ENCODE results near the gene THSD4.

The THSD4 gene

GRCh38 chr15:71597126-71597525, 481.9 kb downstream of the THSD4 start:
- Histone ChIP-seq H2BK12ac (ENCODE audit: low read length in 2 of 2) (no peak overlapping the region), H2AFZ (ENCODE audit: low read depth, low read length) (no peak overlapping the region), H3K4me3 (ENCODE audit: insufficient read depth in 1 of 2, low read depth in 1 of 2, low read length in 2 of 2) (no peak overlapping the region), H3K9ac (ENCODE audit: low read length) (no peak overlapping the region), H4K8ac (ENCODE audit: low read length) (no peak overlapping the region), H3K9me3 (ENCODE audit: control insufficient read depth, low read length) (no peaks in the 10 kb centered on the region), H2BK15ac (ENCODE audit: low read depth, poor library complexity, severe bottlenecking) (no peak overlapping the region), H3K14ac (ENCODE audit: low read length in 2 of 2) (no peak overlapping the region), H3K79me1 (replicated peaks; ENCODE audit: low read length, poor library complexity, severe bottlenecking) (peaks cover 11% of the 10 kb centered on the region), H2AK5ac (ENCODE audit: low read length, severe bottlenecking) (no peak overlapping the region), H3K4me1 (ENCODE audit: control insufficient read depth, insufficient read depth, low read depth, low read length) (peaks cover 8% of the 10 kb centered on the region), H3K4me2 (ENCODE audit: low read length, poor library complexity, severe bottlenecking) (no peak overlapping the region), H3K4ac (ENCODE audit: low read depth in 1 of 2, low read length in 2 of 2) (no peak overlapping the region), H3K27ac (ENCODE audit: low read length, poor library complexity, severe bottlenecking) (no peak overlapping the region), H3K23ac (ENCODE audit: low read length in 2 of 2) (no peak overlapping the region), H3K36me3 (ENCODE audit: control insufficient read depth in 1 of 2, insufficient read depth in 2 of 2, low read depth in 1 of 2, low read length in 2 of 2) (no peaks in the 10 kb centered on the region), H3K27me3 (ENCODE audit: control insufficient read depth in 1 of 2, insufficient read depth in 1 of 2, low read length in 2 of 2) (no peaks in the 10 kb centered on the region), H3K18ac (ENCODE audit: low read depth in 1 of 2, low read length in 2 of 2) (no peak overlapping the region), H4K91ac (ENCODE audit: low read length) (no peak overlapping the region), H2BK120ac (ENCODE audit: low read depth, low read length) (no peak overlapping the region), H2BK5ac (ENCODE audit: low read depth, low read length, poor library complexity, severe bottlenecking) (no peak overlapping the region)
- DNase-seq: no peak
- no CpG with 5 or more reads among the region's 3 CpGs for WGBS

GRCh38 chr15:71597637-71598036, 482.4 kb downstream of the THSD4 start:
- Histone ChIP-seq H3K4me1 (ENCODE audit: control insufficient read depth, insufficient read depth, low read depth, low read length) (peaks cover 6% of the 10 kb centered on the region), H3K36me3 (ENCODE audit: control insufficient read depth in 1 of 2, insufficient read depth in 2 of 2, low read depth in 1 of 2, low read length in 2 of 2) (no peaks in the 10 kb centered on the region), H3K9me3 (ENCODE audit: control insufficient read depth, low read length) (no peaks in the 10 kb centered on the region), H4K91ac (ENCODE audit: low read length) (no peak overlapping the region), H3K23ac (ENCODE audit: low read length in 2 of 2) (no peak overlapping the region), H3K79me1 (replicated peaks; ENCODE audit: low read length, poor library complexity, severe bottlenecking) (peaks cover 12% of the 10 kb centered on the region), H2AFZ (ENCODE audit: low read depth, low read length) (no peak overlapping the region), H3K27me3 (ENCODE audit: control insufficient read depth in 1 of 2, insufficient read depth in 1 of 2, low read length in 2 of 2) (no peaks in the 10 kb centered on the region), H4K8ac (ENCODE audit: low read length) (no peak overlapping the region), H3K9ac (ENCODE audit: low read length) (no peak overlapping the region), H2BK5ac (ENCODE audit: low read depth, low read length, poor library complexity, severe bottlenecking) (no peak overlapping the region), H3K27ac (ENCODE audit: low read length, poor library complexity, severe bottlenecking) (no peak overlapping the region), H2BK12ac (ENCODE audit: low read length in 2 of 2) (no peak overlapping the region), H3K4me3 (ENCODE audit: insufficient read depth in 1 of 2, low read depth in 1 of 2, low read length in 2 of 2) (no peak overlapping the region), H3K4ac (ENCODE audit: low read depth in 1 of 2, low read length in 2 of 2) (no peak overlapping the region), H3K4me2 (ENCODE audit: low read length, poor library complexity, severe bottlenecking) (no peak overlapping the region), H2AK5ac (ENCODE audit: low read length, severe bottlenecking) (no peak overlapping the region), H3K14ac (ENCODE audit: low read length in 2 of 2) (no peak overlapping the region), H2BK120ac (ENCODE audit: low read depth, low read length) (no peak overlapping the region), H2BK15ac (ENCODE audit: low read depth, poor library complexity, severe bottlenecking) (no peak overlapping the region), H3K18ac (ENCODE audit: low read depth in 1 of 2, low read length in 2 of 2) (no peak overlapping the region)
- DNase-seq: no peak
- WGBS: 82% methylated on average over 8 of the region's 8 CpGs

- WGBS: 93% methylated on average over 6 of the region's 6 CpGs
These were observed 483.5 kb downstream of the THSD4 start for GRCh38 chr15:71598741-71599140.

GRCh38 chr15:71599418-71600151, 484.3 kb downstream of the THSD4 start:
- no peak overlapping the region for H2BK5ac ChIP-seq (ENCODE audit: low read depth, low read length, poor library complexity, severe bottlenecking)
- no peak overlapping the region for H4K8ac ChIP-seq (ENCODE audit: low read length)
- H4K91ac ChIP-seq (ENCODE audit: low read length): no peak overlapping the region
- peaks cover 5% of the 10 kb centered on the region for H3K9me3 ChIP-seq (ENCODE audit: control insufficient read depth, low read length)
- H3K4ac ChIP-seq (ENCODE audit: low read depth in 1 of 2, low read length in 2 of 2): no peak overlapping the region
- H2BK120ac ChIP-seq (ENCODE audit: low read depth, low read length): no peak overlapping the region
- no peak for DNase-seq
- no peak overlapping the region for H3K9ac ChIP-seq (ENCODE audit: low read length)
- H3K27ac ChIP-seq (ENCODE audit: low read length, poor library complexity, severe bottlenecking): no peak overlapping the region
- H2BK12ac ChIP-seq (ENCODE audit: low read length in 2 of 2): no peak overlapping the region
- H2AK5ac ChIP-seq (ENCODE audit: low read length, severe bottlenecking): no peak overlapping the region
- H2AFZ ChIP-seq (ENCODE audit: low read depth, low read length): no peak overlapping the region
- no peak overlapping the region for H3K4me3 ChIP-seq (ENCODE audit: insufficient read depth in 1 of 2, low read depth in 1 of 2, low read length in 2 of 2)
- 88% methylated on average over 9 of the region's 9 CpGs for WGBS
- no peak overlapping the region for H3K23ac ChIP-seq (ENCODE audit: low read length in 2 of 2)
- no peak overlapping the region for H3K14ac ChIP-seq (ENCODE audit: low read length in 2 of 2)
- H3K79me1 ChIP-seq (replicated peaks; ENCODE audit: low read length, poor library complexity, severe bottlenecking): peaks cover 11% of the 10 kb centered on the region
- no peak overlapping the region for H2BK15ac ChIP-seq (ENCODE audit: low read depth, poor library complexity, severe bottlenecking)
- H3K4me1 ChIP-seq (ENCODE audit: control insufficient read depth, insufficient read depth, low read depth, low read length): peaks cover 3% of the 10 kb centered on the region
- H3K18ac ChIP-seq (ENCODE audit: low read depth in 1 of 2, low read length in 2 of 2): no peak overlapping the region
- no peaks in the 10 kb centered on the region for H3K36me3 ChIP-seq (ENCODE audit: control insufficient read depth in 1 of 2, insufficient read depth in 2 of 2, low read depth in 1 of 2, low read length in 2 of 2)
- no peaks in the 10 kb centered on the region for H3K27me3 ChIP-seq (ENCODE audit: control insufficient read depth in 1 of 2, insufficient read depth in 1 of 2, low read length in 2 of 2)
- H3K4me2 ChIP-seq (ENCODE audit: low read length, poor library complexity, severe bottlenecking): no peak overlapping the region

More at GRCh38 chr15:71598741-71599140, 483.5 kb downstream of the THSD4 start:
- H3K14ac ChIP-seq (ENCODE audit: low read length in 2 of 2): no peak overlapping the region
- H3K27me3 ChIP-seq (ENCODE audit: control insufficient read depth in 1 of 2, insufficient read depth in 1 of 2, low read length in 2 of 2): no peaks in the 10 kb centered on the region
- H3K18ac ChIP-seq (ENCODE audit: low read depth in 1 of 2, low read length in 2 of 2): no peak overlapping the region
- no peak overlapping the region for H2BK5ac ChIP-seq (ENCODE audit: low read depth, low read length, poor library complexity, severe bottlenecking)
- no peak overlapping the region for H2AK5ac ChIP-seq (ENCODE audit: low read length, severe bottlenecking)
- H3K4me2 ChIP-seq (ENCODE audit: low read length, poor library complexity, severe bottlenecking): no peak overlapping the region
- H4K91ac ChIP-seq (ENCODE audit: low read length): no peak overlapping the region
- H3K79me1 ChIP-seq (replicated peaks; ENCODE audit: low read length, poor library complexity, severe bottlenecking): peaks cover 14% of the 10 kb centered on the region
- H3K36me3 ChIP-seq (ENCODE audit: control insufficient read depth in 1 of 2, insufficient read depth in 2 of 2, low read depth in 1 of 2, low read length in 2 of 2): no peaks in the 10 kb centered on the region
- no peak overlapping the region for H2BK12ac ChIP-seq (ENCODE audit: low read length in 2 of 2)
- H4K8ac ChIP-seq (ENCODE audit: low read length): no peak overlapping the region
- no peaks in the 10 kb centered on the region for H3K9me3 ChIP-seq (ENCODE audit: control insufficient read depth, low read length)
- no peak overlapping the region for H3K9ac ChIP-seq (ENCODE audit: low read length)
- H2AFZ ChIP-seq (ENCODE audit: low read depth, low read length): no peak overlapping the region
- no peak overlapping the region for H3K27ac ChIP-seq (ENCODE audit: low read length, poor library complexity, severe bottlenecking)
- DNase-seq: no peak
- no peak overlapping the region for H3K23ac ChIP-seq (ENCODE audit: low read length in 2 of 2)
- no peak overlapping the region for H3K4ac ChIP-seq (ENCODE audit: low read depth in 1 of 2, low read length in 2 of 2)
- H2BK15ac ChIP-seq (ENCODE audit: low read depth, poor library complexity, severe bottlenecking): no peak overlapping the region
- H3K4me3 ChIP-seq (ENCODE audit: insufficient read depth in 1 of 2, low read depth in 1 of 2, low read length in 2 of 2): no peak overlapping the region
- peaks cover 3% of the 10 kb centered on the region for H3K4me1 ChIP-seq (ENCODE audit: control insufficient read depth, insufficient read depth, low read depth, low read length)
- no peak overlapping the region for H2BK120ac ChIP-seq (ENCODE audit: low read depth, low read length)
